GM23338 (cell line): ENCODE measurements around the gene ASMT. TPM values are rescaled to one million over a fixed set of nuclear protein-coding genes. Genes with fewer than 3 reads are reported as not detected.

Experiments used
- ATAC-seq: fragments of 200-7000 bp; cut with Tn5 transposase; 3 replicates; pipeline ENCODE4 v1.9.1; 2020
- DNase-seq: peaks from one replicate; pipeline ENCODE4 v3.0.0-alpha.2; 2015; ENCODE audit warnings: low spot score
- H2AFZ ChIP-seq: fragments of 200-600 bp; sonication (generic); 2 replicates; pipeline ENCODE4 v1.8.0; 2016; ENCODE audit warnings: antibody characterized with exemption, mild to moderate bottlenecking, moderate library complexity
- H3F3A ChIP-seq: fragments of 200-600 bp; sonication (generic); replicated peaks from 2 replicates; pipeline ENCODE4 v1.8.0; 2017; ENCODE audit warnings: antibody characterized with exemption, mixed run types, low read depth
- H3K27ac ChIP-seq: fragments of 200-600 bp; sonication (generic); 2 replicates; pipeline ENCODE4 v1.6.1; 2016; ENCODE audit warnings: low read depth
- H3K27me3 ChIP-seq: fragments of 200-600 bp; sonication (generic); 2 replicates; pipeline ENCODE4 v1.8.0; 2016; ENCODE audit warnings: mild to moderate bottlenecking, mixed run types, moderate library complexity; ENCODE audit not compliant: insufficient read depth
- H3K36me3 ChIP-seq: fragments of 200-600 bp; sonication (generic); 2 replicates; pipeline ENCODE4 v1.8.0; 2016; ENCODE audit warnings: mild to moderate bottlenecking; ENCODE audit not compliant: insufficient read depth
- H3K4me1 ChIP-seq: fragments of 200-600 bp; sonication (generic); 2 replicates; pipeline ENCODE4 v1.8.0; 2016; ENCODE audit warnings: mild to moderate bottlenecking, moderate library complexity; ENCODE audit not compliant: insufficient read depth
- H3K4me2 ChIP-seq: fragments of 200-600 bp; sonication (generic); 2 replicates; pipeline ENCODE4 v1.7.1; 2017; ENCODE audit warnings: mixed run types
- H3K4me3 ChIP-seq: fragments of 200-600 bp; sonication (generic); 2 replicates; pipeline ENCODE4 v1.6.1; 2016; ENCODE audit warnings: mixed run types
- H3K79me2 ChIP-seq: fragments of 200-600 bp; sonication (generic); replicated peaks from 2 replicates; pipeline ENCODE4 v1.8.0; 2017; ENCODE audit warnings: mild to moderate bottlenecking; ENCODE audit not compliant: insufficient read depth
- H3K9me2 ChIP-seq: fragments of 200-600 bp; sonication (generic); 2 replicates; pipeline ENCODE4 v1.8.0; 2017; ENCODE audit not compliant: insufficient read depth
- H4K20me1 ChIP-seq: fragments of 200-600 bp; sonication (generic); replicated peaks from 2 replicates; pipeline ENCODE4 v1.8.0; 2017; ENCODE audit warnings: mild to moderate bottlenecking; ENCODE audit not compliant: insufficient read depth
- H3K27ac Mint-ChIP-seq: 2 replicates; pipeline ENCODE4 v1.8.0; 2020; ENCODE audit warnings: inconsistent platforms, mild to moderate bottlenecking, moderate library complexity, mixed read lengths
- H3K27me3 Mint-ChIP-seq: 3 replicates; pipeline ENCODE4 v1.8.0; 2022; ENCODE audit warnings: low read depth, mild to moderate bottlenecking, moderate library complexity, mixed read lengths, inconsistent platforms; ENCODE audit not compliant: insufficient read depth, poor library complexity
- H3K36me3 Mint-ChIP-seq: 3 replicates; pipeline ENCODE4 v1.8.0; 2021; ENCODE audit warnings: low read depth, mild to moderate bottlenecking, inconsistent platforms, moderate library complexity, mixed read lengths
- H3K4me1 Mint-ChIP-seq: 3 replicates; pipeline ENCODE4 v1.8.0; 2020; ENCODE audit warnings: mild to moderate bottlenecking, inconsistent platforms, mixed read lengths
- H3K4me3 Mint-ChIP-seq: 3 replicates; pipeline ENCODE4 v1.8.0; 2021; ENCODE audit warnings: moderate library complexity, mild to moderate bottlenecking, inconsistent platforms, mixed read lengths
- H3K9me3 Mint-ChIP-seq: 3 replicates; pipeline ENCODE4 v1.8.0; 2020; ENCODE audit warnings: moderate library complexity, mild to moderate bottlenecking, inconsistent platforms, mixed read lengths
- CREB1 ChIP-seq: fragments of 250-450 bp; sonication (Bioruptor Pico); IDR thresholded peaks from 2 replicates; pipeline ENCODE4 v1.5.0; 2020; ENCODE audit warnings: low read depth, mild to moderate bottlenecking, moderate library complexity
- EZH2 ChIP-seq: fragments of 200-600 bp; sonication (generic); IDR thresholded peaks from one replicate; pipeline ENCODE4 v1.8.0; 2017; ENCODE audit warnings: antibody characterized with exemption, mild to moderate bottlenecking, low read depth; ENCODE audit not compliant: unreplicated experiment
- EZH2phosphoT487 ChIP-seq: fragments of 200-600 bp; sonication (generic); IDR thresholded peaks from one replicate; pipeline ENCODE4 v1.8.1; 2018; ENCODE audit warnings: antibody characterized with exemption; ENCODE audit not compliant: unreplicated experiment
- JUNB ChIP-seq: IDR thresholded peaks from one replicate; pipeline ENCODE4 v1.6.1; 2016; ENCODE audit warnings: antibody characterized with exemption; ENCODE audit not compliant: unreplicated experiment
- NANOG ChIP-seq: IDR thresholded peaks from 2 replicates; pipeline ENCODE4 v1.6.1; 2016; ENCODE audit warnings: antibody characterized with exemption, borderline replicate concordance
- POLR2AphosphoS5 ChIP-seq: IDR thresholded peaks from 2 replicates; pipeline ENCODE4 v1.6.1; 2016; ENCODE audit warnings: antibody characterized with exemption, low read depth
- STAT1 ChIP-seq: IDR thresholded peaks from one replicate; pipeline ENCODE4 v1.6.1; 2016; ENCODE audit warnings: antibody characterized with exemption; ENCODE audit not compliant: unreplicated experiment
- ZNF114 ChIP-seq: fragments of 250-450 bp; sonication (Bioruptor Pico); IDR thresholded peaks from 2 replicates; pipeline ENCODE4 v1.5.0; 2020; ENCODE audit warnings: mild to moderate bottlenecking, moderate library complexity
- ZNF331 ChIP-seq: fragments of 250-450 bp; sonication (Bioruptor Pico); IDR thresholded peaks from 2 replicates; pipeline ENCODE4 v1.5.0; 2020; ENCODE audit warnings: low read depth, mild to moderate bottlenecking, moderate library complexity
- polyA plus RNA-seq: library from polyadenylated mRNA; unstranded; fragments of >200 nt; fragmentation: Nextera tagmentation; extraction: Ambion mirVana; gene quantifications from 2 replicates; pipeline ENCODE4 v1.2.1, GENCODE V29; 2016
- total RNA-seq: library from RNA; depleted of rRNA; stranded (reverse); fragments of >200 nt; shearing (Covaris generic); gene quantifications from 2 replicates; pipeline ENCODE4 v1.2.3, GENCODE V29; 2014
- TF ChIP-seq, protein P1 (sequence below): IDR thresholded peaks from one replicate; pipeline ENCODE4 v1.6.1; 2018; ENCODE audit warnings: antibody characterized with exemption; ENCODE audit not compliant: unreplicated experiment
- TF ChIP-seq, protein P2 (sequence below), 2 experiments: fragments of 200-600 bp in 1 of 2; sonication (generic) in 1 of 2; conservative IDR thresholded peaks; 2 replicates each; pipeline versions ENCODE4 v1.5.1 to v1.6.1; 2016 to 2017; ENCODE audit warnings: antibody characterized with exemption in 2 of 2, low read depth in 2 of 2, mild to moderate bottlenecking in 2 of 2, moderate library complexity in 1 of 2
- TF ChIP-seq, protein P3 (sequence below): fragments of 250-450 bp; sonication (Bioruptor Pico); IDR thresholded peaks from 2 replicates; pipeline ENCODE4 v1.5.0; 2020; ENCODE audit warnings: mild to moderate bottlenecking, moderate library complexity
- TF ChIP-seq, protein P4 (sequence below): IDR thresholded peaks from 2 replicates; pipeline ENCODE4 v1.6.1; 2016; ENCODE audit warnings: antibody characterized with exemption

ASMT gene
- total and polyA plus RNA-seq, 2 experiments from 2014 or later: 0.53 to 2.4 TPM

DNA sequence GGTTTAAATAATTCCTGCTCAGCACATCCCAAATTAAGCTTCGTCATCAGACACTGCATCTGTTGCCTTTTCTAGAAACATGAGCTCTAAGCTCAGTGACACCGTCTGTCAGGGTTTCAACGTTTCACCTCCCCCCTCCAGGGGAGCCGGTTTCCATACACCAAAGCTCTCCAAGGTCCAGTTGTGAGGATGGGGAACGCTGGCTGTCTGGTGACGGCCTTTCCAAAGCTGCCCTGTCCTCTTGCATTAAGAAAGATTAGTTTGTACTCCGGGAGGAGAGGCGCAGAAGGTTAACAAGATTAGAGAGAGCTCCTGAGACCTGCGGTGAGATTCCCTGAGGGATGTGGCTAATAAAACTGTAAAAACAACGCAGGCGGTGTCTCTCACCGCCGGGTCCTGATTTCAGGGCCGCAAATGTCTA, 43.2 kb downstream of the ASMT start:
- no peaks in the 10 kb centered on the region for H3K27me3 ChIP-seq
- H3K27ac ChIP-seq: peak overlapping the region; percentile 37; the same call in 1 of the 2 replicates
- no peaks in the 10 kb centered on the region for H3K36me3 ChIP-seq
- no peak overlapping the region for H3K4me3 ChIP-seq
- no peaks in the 10 kb centered on the region for H4K20me1 ChIP-seq
- no peaks in the 10 kb centered on the region for H3K79me2 ChIP-seq
- no peak overlapping the region for H3K27ac Mint-ChIP-seq
- ATAC-seq (no peak), DNase-seq (no peak)
- peaks cover 3% of the 10 kb centered on the region for H3K27me3 Mint-ChIP-seq
- peaks cover 12% of the 10 kb centered on the region; the same call in 2 of the 3 replicates for H3K4me1 Mint-ChIP-seq
- no peaks in the 10 kb centered on the region; the same call in 1 of the 2 replicates for H3F3A ChIP-seq
- peaks cover 12% of the 10 kb centered on the region for H3K9me3 Mint-ChIP-seq
- no peak overlapping the region for H3K4me3 Mint-ChIP-seq
- 0 out of 2 replicates have a peak, but pooled peaks cover 12% of the 10 kb centered on the region for H3K4me1 ChIP-seq
- peaks cover 14% of the 10 kb centered on the region for H3K36me3 Mint-ChIP-seq
- TF ChIP-seq ZNF331 (CRISPR knock-in tag) (no peak), EZH2phosphoT487 (no peak), NANOG (no peak), EZH2 (no peak), ZNF114 (CRISPR knock-in tag) (no peak), JUNB (no peak), POLR2AphosphoS5 (no peak), CREB1 (CRISPR knock-in tag) (no peak), STAT1 (no peak)
- TF ChIP-seq, protein P1, sequence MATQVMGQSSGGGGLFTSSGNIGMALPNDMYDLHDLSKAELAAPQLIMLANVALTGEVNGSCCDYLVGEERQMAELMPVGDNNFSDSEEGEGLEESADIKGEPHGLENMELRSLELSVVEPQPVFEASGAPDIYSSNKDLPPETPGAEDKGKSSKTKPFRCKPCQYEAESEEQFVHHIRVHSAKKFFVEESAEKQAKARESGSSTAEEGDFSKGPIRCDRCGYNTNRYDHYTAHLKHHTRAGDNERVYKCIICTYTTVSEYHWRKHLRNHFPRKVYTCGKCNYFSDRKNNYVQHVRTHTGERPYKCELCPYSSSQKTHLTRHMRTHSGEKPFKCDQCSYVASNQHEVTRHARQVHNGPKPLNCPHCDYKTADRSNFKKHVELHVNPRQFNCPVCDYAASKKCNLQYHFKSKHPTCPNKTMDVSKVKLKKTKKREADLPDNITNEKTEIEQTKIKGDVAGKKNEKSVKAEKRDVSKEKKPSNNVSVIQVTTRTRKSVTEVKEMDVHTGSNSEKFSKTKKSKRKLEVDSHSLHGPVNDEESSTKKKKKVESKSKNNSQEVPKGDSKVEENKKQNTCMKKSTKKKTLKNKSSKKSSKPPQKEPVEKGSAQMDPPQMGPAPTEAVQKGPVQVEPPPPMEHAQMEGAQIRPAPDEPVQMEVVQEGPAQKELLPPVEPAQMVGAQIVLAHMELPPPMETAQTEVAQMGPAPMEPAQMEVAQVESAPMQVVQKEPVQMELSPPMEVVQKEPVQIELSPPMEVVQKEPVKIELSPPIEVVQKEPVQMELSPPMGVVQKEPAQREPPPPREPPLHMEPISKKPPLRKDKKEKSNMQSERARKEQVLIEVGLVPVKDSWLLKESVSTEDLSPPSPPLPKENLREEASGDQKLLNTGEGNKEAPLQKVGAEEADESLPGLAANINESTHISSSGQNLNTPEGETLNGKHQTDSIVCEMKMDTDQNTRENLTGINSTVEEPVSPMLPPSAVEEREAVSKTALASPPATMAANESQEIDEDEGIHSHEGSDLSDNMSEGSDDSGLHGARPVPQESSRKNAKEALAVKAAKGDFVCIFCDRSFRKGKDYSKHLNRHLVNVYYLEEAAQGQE: no peak
- TF ChIP-seq, protein P2, sequence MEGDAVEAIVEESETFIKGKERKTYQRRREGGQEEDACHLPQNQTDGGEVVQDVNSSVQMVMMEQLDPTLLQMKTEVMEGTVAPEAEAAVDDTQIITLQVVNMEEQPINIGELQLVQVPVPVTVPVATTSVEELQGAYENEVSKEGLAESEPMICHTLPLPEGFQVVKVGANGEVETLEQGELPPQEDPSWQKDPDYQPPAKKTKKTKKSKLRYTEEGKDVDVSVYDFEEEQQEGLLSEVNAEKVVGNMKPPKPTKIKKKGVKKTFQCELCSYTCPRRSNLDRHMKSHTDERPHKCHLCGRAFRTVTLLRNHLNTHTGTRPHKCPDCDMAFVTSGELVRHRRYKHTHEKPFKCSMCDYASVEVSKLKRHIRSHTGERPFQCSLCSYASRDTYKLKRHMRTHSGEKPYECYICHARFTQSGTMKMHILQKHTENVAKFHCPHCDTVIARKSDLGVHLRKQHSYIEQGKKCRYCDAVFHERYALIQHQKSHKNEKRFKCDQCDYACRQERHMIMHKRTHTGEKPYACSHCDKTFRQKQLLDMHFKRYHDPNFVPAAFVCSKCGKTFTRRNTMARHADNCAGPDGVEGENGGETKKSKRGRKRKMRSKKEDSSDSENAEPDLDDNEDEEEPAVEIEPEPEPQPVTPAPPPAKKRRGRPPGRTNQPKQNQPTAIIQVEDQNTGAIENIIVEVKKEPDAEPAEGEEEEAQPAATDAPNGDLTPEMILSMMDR (conservative IDR thresholded peaks at IDR 0.05; ENCODE audit: low read depth in 2 of 2): no peak
- TF ChIP-seq, protein P3, sequence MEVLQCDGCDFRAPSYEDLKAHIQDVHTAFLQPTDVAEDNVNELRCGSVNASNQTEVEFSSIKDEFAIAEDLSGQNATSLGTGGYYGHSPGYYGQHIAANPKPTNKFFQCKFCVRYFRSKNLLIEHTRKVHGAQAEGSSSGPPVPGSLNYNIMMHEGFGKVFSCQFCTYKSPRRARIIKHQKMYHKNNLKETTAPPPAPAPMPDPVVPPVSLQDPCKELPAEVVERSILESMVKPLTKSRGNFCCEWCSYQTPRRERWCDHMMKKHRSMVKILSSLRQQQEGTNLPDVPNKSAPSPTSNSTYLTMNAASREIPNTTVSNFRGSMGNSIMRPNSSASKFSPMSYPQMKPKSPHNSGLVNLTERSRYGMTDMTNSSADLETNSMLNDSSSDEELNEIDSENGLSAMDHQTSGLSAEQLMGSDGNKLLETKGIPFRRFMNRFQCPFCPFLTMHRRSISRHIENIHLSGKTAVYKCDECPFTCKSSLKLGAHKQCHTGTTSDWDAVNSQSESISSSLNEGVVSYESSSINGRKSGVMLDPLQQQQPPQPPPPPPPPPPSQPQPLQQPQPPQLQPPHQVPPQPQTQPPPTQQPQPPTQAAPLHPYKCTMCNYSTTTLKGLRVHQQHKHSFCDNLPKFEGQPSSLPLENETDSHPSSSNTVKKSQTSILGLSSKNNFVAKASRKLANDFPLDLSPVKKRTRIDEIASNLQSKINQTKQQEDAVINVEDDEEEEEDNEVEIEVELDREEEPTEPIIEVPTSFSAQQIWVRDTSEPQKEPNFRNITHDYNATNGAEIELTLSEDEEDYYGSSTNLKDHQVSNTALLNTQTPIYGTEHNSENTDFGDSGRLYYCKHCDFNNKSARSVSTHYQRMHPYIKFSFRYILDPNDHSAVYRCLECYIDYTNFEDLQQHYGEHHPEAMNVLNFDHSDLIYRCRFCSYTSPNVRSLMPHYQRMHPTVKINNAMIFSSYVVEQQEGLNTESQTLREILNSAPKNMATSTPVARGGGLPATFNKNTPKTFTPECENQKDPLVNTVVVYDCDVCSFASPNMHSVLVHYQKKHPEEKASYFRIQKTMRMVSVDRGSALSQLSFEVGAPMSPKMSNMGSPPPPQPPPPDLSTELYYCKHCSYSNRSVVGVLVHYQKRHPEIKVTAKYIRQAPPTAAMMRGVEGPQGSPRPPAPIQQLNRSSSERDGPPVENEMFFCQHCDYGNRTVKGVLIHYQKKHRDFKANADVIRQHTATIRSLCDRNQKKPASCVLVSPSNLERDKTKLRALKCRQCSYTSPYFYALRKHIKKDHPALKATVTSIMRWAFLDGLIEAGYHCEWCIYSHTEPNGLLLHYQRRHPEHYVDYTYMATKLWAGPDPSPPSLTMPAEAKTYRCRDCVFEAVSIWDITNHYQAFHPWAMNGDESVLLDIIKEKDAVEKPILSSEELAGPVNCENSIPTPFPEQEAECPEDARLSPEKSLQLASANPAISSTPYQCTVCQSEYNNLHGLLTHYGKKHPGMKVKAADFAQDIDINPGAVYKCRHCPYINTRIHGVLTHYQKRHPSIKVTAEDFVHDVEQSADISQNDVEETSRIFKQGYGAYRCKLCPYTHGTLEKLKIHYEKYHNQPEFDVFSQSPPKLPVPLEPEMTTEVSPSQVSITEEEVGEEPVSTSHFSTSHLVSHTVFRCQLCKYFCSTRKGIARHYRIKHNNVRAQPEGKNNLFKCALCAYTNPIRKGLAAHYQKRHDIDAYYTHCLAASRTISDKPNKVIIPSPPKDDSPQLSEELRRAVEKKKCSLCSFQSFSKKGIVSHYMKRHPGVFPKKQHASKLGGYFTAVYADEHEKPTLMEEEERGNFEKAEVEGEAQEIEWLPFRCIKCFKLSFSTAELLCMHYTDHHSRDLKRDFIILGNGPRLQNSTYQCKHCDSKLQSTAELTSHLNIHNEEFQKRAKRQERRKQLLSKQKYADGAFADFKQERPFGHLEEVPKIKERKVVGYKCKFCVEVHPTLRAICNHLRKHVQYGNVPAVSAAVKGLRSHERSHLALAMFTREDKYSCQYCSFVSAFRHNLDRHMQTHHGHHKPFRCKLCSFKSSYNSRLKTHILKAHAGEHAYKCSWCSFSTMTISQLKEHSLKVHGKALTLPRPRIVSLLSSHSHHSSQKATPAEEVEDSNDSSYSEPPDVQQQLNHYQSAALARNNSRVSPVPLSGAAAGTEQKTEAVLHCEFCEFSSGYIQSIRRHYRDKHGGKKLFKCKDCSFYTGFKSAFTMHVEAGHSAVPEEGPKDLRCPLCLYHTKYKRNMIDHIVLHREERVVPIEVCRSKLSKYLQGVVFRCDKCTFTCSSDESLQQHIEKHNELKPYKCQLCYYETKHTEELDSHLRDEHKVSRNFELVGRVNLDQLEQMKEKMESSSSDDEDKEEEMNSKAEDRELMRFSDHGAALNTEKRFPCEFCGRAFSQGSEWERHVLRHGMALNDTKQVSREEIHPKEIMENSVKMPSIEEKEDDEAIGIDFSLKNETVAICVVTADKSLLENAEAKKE (CRISPR knock-in tag): no peak
- TF ChIP-seq, protein P4, sequence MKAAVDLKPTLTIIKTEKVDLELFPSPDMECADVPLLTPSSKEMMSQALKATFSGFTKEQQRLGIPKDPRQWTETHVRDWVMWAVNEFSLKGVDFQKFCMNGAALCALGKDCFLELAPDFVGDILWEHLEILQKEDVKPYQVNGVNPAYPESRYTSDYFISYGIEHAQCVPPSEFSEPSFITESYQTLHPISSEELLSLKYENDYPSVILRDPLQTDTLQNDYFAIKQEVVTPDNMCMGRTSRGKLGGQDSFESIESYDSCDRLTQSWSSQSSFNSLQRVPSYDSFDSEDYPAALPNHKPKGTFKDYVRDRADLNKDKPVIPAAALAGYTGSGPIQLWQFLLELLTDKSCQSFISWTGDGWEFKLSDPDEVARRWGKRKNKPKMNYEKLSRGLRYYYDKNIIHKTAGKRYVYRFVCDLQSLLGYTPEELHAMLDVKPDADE: no peak
- H3K9me2 ChIP-seq: no peaks in the 10 kb centered on the region
- peak overlapping the region; percentile 88 for H2AFZ ChIP-seq
- no peak overlapping the region for H3K4me2 ChIP-seq
